Mesenchymal stem cell (in vitro differentiated cells and primary cell): ENCODE results near the gene ARMC8.

Experiments used
- DNase-seq: peaks from one replicate; pipeline ENCODE4 v3.0.0-alpha.2; 2013
- H2AFZ ChIP-seq: one replicate; pipeline ENCODE4 v1.6.1; 2013; ENCODE audit warnings: low read depth, mild to moderate bottlenecking, control low read depth, inconsistent platforms, low read length, moderate library complexity
- H2AK5ac ChIP-seq: 2 replicates; pipeline ENCODE4 v1.6.1; 2013; ENCODE audit warnings: low read length, moderate library complexity, mild to moderate bottlenecking, inconsistent platforms; ENCODE audit not compliant: severe bottlenecking
- H2BK120ac ChIP-seq: one replicate; pipeline ENCODE4 v1.6.1; 2013; ENCODE audit warnings: low read depth, mild to moderate bottlenecking, inconsistent platforms, low read length, moderate library complexity
- H2BK12ac ChIP-seq, 2 experiments: one replicate each; pipeline ENCODE4 v1.6.1; 2013; ENCODE audit warnings: inconsistent platforms in 2 of 2, low read length in 2 of 2, mild to moderate bottlenecking in 2 of 2, moderate library complexity in 2 of 2, control low read depth in 1 of 2
- H2BK15ac ChIP-seq: one replicate; pipeline ENCODE4 v1.6.1; 2013; ENCODE audit warnings: mild to moderate bottlenecking, low read depth, inconsistent platforms; ENCODE audit not compliant: poor library complexity, severe bottlenecking
- H2BK5ac ChIP-seq: 2 replicates; pipeline ENCODE4 v1.6.1; 2013; ENCODE audit warnings: low read depth, mild to moderate bottlenecking, low read length, control low read depth, inconsistent platforms; ENCODE audit not compliant: poor library complexity, severe bottlenecking
- H3K14ac ChIP-seq, 2 experiments: one replicate each; pipeline ENCODE4 v1.6.1; 2013; ENCODE audit warnings: inconsistent platforms in 2 of 2, low read length in 2 of 2, control low read depth in 1 of 2, mild to moderate bottlenecking in 1 of 2, moderate library complexity in 1 of 2
- H3K18ac ChIP-seq, 2 experiments: one replicate each; pipeline ENCODE4 v1.6.1; 2013; ENCODE audit warnings: inconsistent platforms in 2 of 2, low read length in 2 of 2, control low read depth in 1 of 2, low read depth in 1 of 2, mild to moderate bottlenecking in 1 of 2
- H3K23ac ChIP-seq, 2 experiments: one replicate each; pipeline ENCODE4 v1.6.1; 2013; ENCODE audit warnings: inconsistent platforms in 2 of 2, low read length in 2 of 2, mild to moderate bottlenecking in 2 of 2, moderate library complexity in 2 of 2, control low read depth in 1 of 2
- H3K27ac ChIP-seq: 2 replicates; pipeline ENCODE4 v1.5.1; 2013; ENCODE audit warnings: mild to moderate bottlenecking, moderate library complexity, low read length, control low read depth, inconsistent platforms; ENCODE audit not compliant: poor library complexity, severe bottlenecking
- H3K27me3 ChIP-seq, 2 experiments: 2 replicates each; pipeline versions ENCODE4 v1.6.1 to v1.7.0; 2013; ENCODE audit warnings: low read length in 2 of 2, mild to moderate bottlenecking in 2 of 2, moderate library complexity in 2 of 2, control low read depth in 1 of 2, inconsistent platforms in 1 of 2; ENCODE audit not compliant: control insufficient read depth in 1 of 2, insufficient read depth in 1 of 2
- H3K36me3 ChIP-seq, 2 experiments: 2 replicates each; pipeline versions ENCODE4 v1.6.1 to v1.7.0; 2013; ENCODE audit warnings: low read length in 2 of 2, control low read depth in 1 of 2, inconsistent platforms in 1 of 2, low read depth in 1 of 2, mild to moderate bottlenecking in 1 of 2; ENCODE audit not compliant: insufficient read depth in 2 of 2, control insufficient read depth in 1 of 2
- H3K4ac ChIP-seq, 2 experiments: one replicate each; pipeline ENCODE4 v1.6.1; 2013; ENCODE audit warnings: inconsistent platforms in 2 of 2, low read length in 2 of 2, mild to moderate bottlenecking in 2 of 2, moderate library complexity in 2 of 2, control low read depth in 1 of 2, low read depth in 1 of 2
- H3K4me1 ChIP-seq: 2 replicates; pipeline ENCODE4 v1.6.1; 2013; ENCODE audit warnings: low read depth, low read length, control low read depth; ENCODE audit not compliant: control insufficient read depth, insufficient read depth
- H3K4me2 ChIP-seq: 2 replicates; pipeline ENCODE4 v1.6.1; 2013; ENCODE audit warnings: low read length, mild to moderate bottlenecking, inconsistent platforms; ENCODE audit not compliant: poor library complexity, severe bottlenecking
- H3K4me3 ChIP-seq, 2 experiments: 2 replicates each; pipeline versions ENCODE4 v1.5.1 to v1.7.0; 2013; ENCODE audit warnings: low read length in 2 of 2, mild to moderate bottlenecking in 2 of 2, control low read depth in 1 of 2, low read depth in 1 of 2; ENCODE audit not compliant: insufficient read depth in 1 of 2
- H3K79me1 ChIP-seq: replicated peaks from 2 replicates; pipeline ENCODE4 v1.6.1; 2013; ENCODE audit warnings: mild to moderate bottlenecking, control low read depth, low read length, inconsistent platforms; ENCODE audit not compliant: poor library complexity, severe bottlenecking
- H3K9ac ChIP-seq: 2 replicates; pipeline ENCODE4 v1.7.0; 2013; ENCODE audit warnings: mild to moderate bottlenecking, low read length, moderate library complexity
- H3K9me3 ChIP-seq: 2 replicates; pipeline ENCODE4 v1.7.0; 2013; ENCODE audit warnings: mild to moderate bottlenecking, low read length; ENCODE audit not compliant: control insufficient read depth
- H4K8ac ChIP-seq: one replicate; pipeline ENCODE4 v1.6.1; 2013; ENCODE audit warnings: inconsistent platforms, mild to moderate bottlenecking, low read length, moderate library complexity
- H4K91ac ChIP-seq: one replicate; pipeline ENCODE4 v1.6.1; 2013; ENCODE audit warnings: mild to moderate bottlenecking, low read length, inconsistent platforms
- WGBS: methylation state at CpG from one replicate; pipeline ENCODE4 v1.1.7; 2013; ENCODE audit warnings: mixed read lengths; 5-methylcytosine and 5-hydroxymethylcytosine counted together

Gene ARMC8

GRCh38 chr3:138259126-138259525 lies 72.0 kb downstream of the ARMC8 start:
- Histone ChIP-seq H3K4ac (no peak overlapping the region), H3K79me1 (peaks cover 6% of the 10 kb centered on the region), H2AFZ (no peak overlapping the region), H3K9ac (no peak overlapping the region), H3K4me3 (no peak overlapping the region), H3K14ac (no peak overlapping the region), H3K9me3 (no peaks in the 10 kb centered on the region), H4K91ac (no peak overlapping the region), H4K8ac (no peak overlapping the region), H3K36me3 (peaks cover 0 to 21% of the 10 kb centered on the region in 2 experiments), H2BK120ac (no peak overlapping the region), H3K4me2 (no peak overlapping the region), H2BK15ac (no peak overlapping the region), H3K4me1 (peaks cover 1% of the 10 kb centered on the region), H3K27me3 (no peaks in the 10 kb centered on the region), H2AK5ac (no peak overlapping the region), H2BK5ac (no peak overlapping the region), H2BK12ac (no peak overlapping the region), H3K18ac (no peak overlapping the region), H3K23ac (no peak overlapping the region), H3K27ac (no peak overlapping the region)
- DNase-seq: no peak
- 93% methylated on average over 4 of the region's 4 CpGs for WGBS

GRCh38 chr3:138260611-138261010 lies 73.5 kb downstream of the ARMC8 start:
- 77% methylated on average over 1 of the region's 1 CpG for WGBS

DNA sequence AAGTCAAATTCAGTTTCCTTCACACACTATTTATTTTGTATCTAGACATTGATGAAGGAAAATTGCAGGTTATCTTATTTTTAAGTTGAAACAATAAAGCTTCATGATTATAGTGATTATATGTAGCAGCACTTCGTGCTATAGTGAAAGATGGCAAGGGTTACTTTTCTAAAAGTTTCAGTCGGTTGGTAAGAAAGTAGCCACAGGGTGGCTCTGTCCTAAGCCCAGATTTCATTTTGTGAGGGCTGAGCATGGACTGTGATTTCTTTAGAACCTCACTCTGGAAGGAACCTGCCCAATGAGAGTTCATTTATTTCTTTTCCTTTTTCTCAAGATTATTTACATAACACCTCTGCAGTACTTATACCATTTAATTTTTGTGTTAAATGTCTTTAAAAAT lies 76.0 kb downstream of the ARMC8 start:
- WGBS: 73% methylated on average over 2 of the region's 2 CpGs
- Histone ChIP-seq H3K79me1 (peaks cover 5% of the 10 kb centered on the region), H2AK5ac (no peak overlapping the region), H2AFZ (no peak overlapping the region), H3K18ac (no peak overlapping the region), H2BK12ac (no peak overlapping the region), H3K9ac (no peak overlapping the region), H3K27ac (no peak overlapping the region), H3K14ac (no peak overlapping the region), H3K4ac (no peak overlapping the region), H2BK5ac (no peak overlapping the region), H3K36me3 (peaks cover 3 to 48% of the 10 kb centered on the region in 2 experiments), H4K8ac (no peak overlapping the region), H3K27me3 (no peaks in the 10 kb centered on the region), H4K91ac (no peak overlapping the region), H3K23ac (no peak overlapping the region), H2BK120ac (no peak overlapping the region), H2BK15ac (no peak overlapping the region), H3K4me1 (no peaks in the 10 kb centered on the region), H3K4me2 (no peak overlapping the region), H3K9me3 (no peaks in the 10 kb centered on the region), H3K4me3 (no peak overlapping the region)
- no peak for DNase-seq

More at GRCh38 chr3:138260611-138261010, 73.5 kb downstream of the ARMC8 start:
- Histone ChIP-seq H3K79me1 (peaks cover 5% of the 10 kb centered on the region), H3K27ac (no peak overlapping the region), H2BK5ac (no peak overlapping the region), H3K4ac (no peak overlapping the region), H2AFZ (no peak overlapping the region), H3K36me3 (peaks cover 0 to 30% of the 10 kb centered on the region in 2 experiments), H3K9ac (no peak overlapping the region), H2BK15ac (no peak overlapping the region), H2BK12ac (no peak overlapping the region), H3K27me3 (no peaks in the 10 kb centered on the region), H2BK120ac (no peak overlapping the region), H3K18ac (no peak overlapping the region), H3K4me3 (no peak overlapping the region), H4K91ac (no peak overlapping the region), H3K9me3 (no peaks in the 10 kb centered on the region), H4K8ac (no peak overlapping the region), H3K4me2 (no peak overlapping the region), H3K4me1 (no peaks in the 10 kb centered on the region), H2AK5ac (no peak overlapping the region), H3K14ac (no peak overlapping the region), H3K23ac (no peak overlapping the region)
- no peak for DNase-seq

DNA sequence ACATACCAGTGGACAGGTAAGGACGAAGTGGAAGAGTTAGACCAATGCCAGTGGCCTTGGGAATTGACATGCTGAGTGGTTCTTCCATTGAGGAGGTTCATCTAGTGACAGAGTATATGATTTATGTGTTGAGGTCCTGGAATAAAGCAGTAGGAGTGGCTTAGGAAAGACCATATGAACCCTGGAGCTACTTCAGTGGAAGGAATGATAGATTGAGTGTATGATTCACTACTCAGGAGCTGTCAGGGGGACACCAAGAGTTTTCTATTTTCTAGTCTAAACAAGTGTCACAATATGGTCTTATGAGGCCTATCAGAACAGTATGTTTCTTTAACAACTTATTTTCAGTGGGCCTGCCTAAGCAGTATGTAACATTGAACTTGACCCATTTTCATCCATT lies 78.6 kb downstream of the ARMC8 start:
- Histone ChIP-seq H2BK120ac (no peak overlapping the region), H2BK15ac (no peak overlapping the region), H2BK5ac (no peak overlapping the region), H3K23ac (no peak overlapping the region), H3K9ac (no peak overlapping the region), H3K18ac (no peak overlapping the region), H3K9me3 (no peaks in the 10 kb centered on the region), H2AFZ (no peak overlapping the region), H2BK12ac (no peak overlapping the region), H3K79me1 (peaks cover 3% of the 10 kb centered on the region), H3K4ac (no peak overlapping the region), H3K27ac (no peak overlapping the region), H3K14ac (no peak overlapping the region), H3K27me3 (no peaks in the 10 kb centered on the region), H4K91ac (no peak overlapping the region), H3K36me3 (peaks cover 3 to 48% of the 10 kb centered on the region in 2 experiments), H3K4me1 (no peaks in the 10 kb centered on the region), H2AK5ac (no peak overlapping the region), H3K4me2 (no peak overlapping the region), H4K8ac (no peak overlapping the region), H3K4me3 (no peak overlapping the region)
- WGBS: 93% methylated on average over 1 of the region's 1 CpG
- no peak for DNase-seq
